Measurements from ENCODE around the gene STX10. TPM values are rescaled to one million over a fixed set of nuclear protein-coding genes. Genes with fewer than 3 reads are reported as not detected.

The STX10 gene
- total and polyA plus RNA-seq, 9 of the 15 experiments (the other 6 are each of a cell fraction or from before 2014, with no cell fraction given), result 0.51 to 66.3 (median 31.0) TPM

DNA sequence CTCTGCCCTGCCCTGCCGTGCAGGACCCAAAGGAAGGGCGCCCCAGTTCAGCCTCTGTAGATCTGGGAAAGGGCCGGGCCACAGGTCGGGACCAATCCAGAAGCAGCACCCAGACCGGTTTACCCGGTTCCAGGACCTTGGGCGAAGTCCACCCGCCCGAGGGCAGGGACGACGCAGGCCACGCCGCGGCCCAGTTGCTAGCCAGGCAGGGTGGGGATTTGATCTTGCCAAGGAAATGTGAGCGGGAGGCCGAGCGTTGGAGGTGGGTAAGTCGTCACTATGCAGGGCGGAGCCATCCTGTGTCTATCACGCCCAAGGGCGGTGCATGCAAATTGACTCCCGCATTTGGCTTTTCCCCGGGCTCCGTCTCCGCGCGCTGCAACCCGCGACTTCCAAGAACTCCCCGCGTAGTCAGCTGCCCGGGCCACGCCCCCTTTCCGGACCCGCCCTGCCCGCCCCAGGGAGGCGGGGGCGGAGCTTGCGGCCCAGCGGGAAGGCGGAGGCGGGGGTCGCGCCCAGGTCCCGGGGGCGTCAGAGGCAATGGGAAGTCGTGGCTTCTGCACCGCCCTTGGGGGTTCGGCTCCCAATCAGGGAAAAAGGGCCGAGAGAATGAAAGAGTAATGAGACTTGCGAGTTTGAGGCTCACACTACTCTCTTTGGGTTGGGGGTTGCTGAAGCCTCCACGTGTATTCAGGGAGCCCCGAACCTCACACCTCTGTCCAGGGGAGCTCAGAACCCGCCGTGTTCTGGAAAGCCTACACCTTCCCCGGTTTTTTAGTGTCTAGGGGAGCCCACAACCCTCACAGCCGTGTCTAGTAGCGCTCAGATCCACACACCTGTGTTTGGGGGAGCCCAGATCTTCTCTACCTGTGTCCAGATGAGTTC, 12.8 kb upstream of the STX10 start (continued):
- TF ChIP-seq PHTF2 (CRISPR knock-in tag; IDR thresholded peaks at IDR 0.05), result no peak
- TF ChIP-seq NCOR1 (IDR thresholded peaks at IDR 0.05), result no peak
- TF ChIP-seq ZNF212 (CRISPR knock-in tag; IDR thresholded peaks at IDR 0.05), result no peak
- TF ChIP-seq, protein P1, sequence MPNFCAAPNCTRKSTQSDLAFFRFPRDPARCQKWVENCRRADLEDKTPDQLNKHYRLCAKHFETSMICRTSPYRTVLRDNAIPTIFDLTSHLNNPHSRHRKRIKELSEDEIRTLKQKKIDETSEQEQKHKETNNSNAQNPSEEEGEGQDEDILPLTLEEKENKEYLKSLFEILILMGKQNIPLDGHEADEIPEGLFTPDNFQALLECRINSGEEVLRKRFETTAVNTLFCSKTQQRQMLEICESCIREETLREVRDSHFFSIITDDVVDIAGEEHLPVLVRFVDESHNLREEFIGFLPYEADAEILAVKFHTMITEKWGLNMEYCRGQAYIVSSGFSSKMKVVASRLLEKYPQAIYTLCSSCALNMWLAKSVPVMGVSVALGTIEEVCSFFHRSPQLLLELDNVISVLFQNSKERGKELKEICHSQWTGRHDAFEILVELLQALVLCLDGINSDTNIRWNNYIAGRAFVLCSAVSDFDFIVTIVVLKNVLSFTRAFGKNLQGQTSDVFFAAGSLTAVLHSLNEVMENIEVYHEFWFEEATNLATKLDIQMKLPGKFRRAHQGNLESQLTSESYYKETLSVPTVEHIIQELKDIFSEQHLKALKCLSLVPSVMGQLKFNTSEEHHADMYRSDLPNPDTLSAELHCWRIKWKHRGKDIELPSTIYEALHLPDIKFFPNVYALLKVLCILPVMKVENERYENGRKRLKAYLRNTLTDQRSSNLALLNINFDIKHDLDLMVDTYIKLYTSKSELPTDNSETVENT (CRISPR knock-in tag; IDR thresholded peaks at IDR 0.05), result 0 out of 2 replicates have a peak, but pooled peaks have one; percentile 58
- TF ChIP-seq ZNF143 (CRISPR knock-in tag; IDR thresholded peaks at IDR 0.05), result 0 out of 2 replicates have a peak, but pooled peaks have one; percentile 18

DNA sequence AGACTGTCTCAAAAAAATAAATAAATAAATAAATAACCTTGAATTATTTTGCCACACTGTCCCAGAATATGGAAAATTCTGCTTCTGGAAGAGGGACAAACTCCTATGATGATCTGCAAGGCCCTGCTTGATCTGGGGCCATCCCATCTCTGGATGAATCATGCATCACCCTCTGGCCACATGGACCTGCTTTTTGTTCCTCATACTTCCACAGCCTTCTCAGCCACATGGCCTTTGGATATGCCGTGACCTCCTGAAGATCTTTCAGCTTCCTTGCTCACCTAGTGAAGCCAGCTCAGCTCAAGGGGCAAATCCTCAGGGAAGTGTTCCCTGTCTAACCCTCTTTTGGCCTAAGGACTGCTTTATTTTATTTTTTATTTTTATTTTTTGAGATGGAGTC, 10.4 kb upstream of the STX10 start:
- H3K9me1 ChIP-seq (ENCODE audit: control insufficient read depth, insufficient read depth, low read length), result no peaks in the 10 kb centered on the region
- no peaks in the 10 kb centered on the region; the same call in 2 of the 3 replicates for H3K36me3 ChIP-seq (ENCODE audit: control insufficient read depth, insufficient read depth, low read length)
- no peak for ATAC-seq
- no peak overlapping the region; a peak in 1 of 4 replicates for H3K9ac ChIP-seq (ENCODE audit: insufficient read depth in 1 of 2, low read depth in 2 of 2, low read length in 2 of 2)
- no peak overlapping the region for H3K4me3 ChIP-seq
- H3K9me3 ChIP-seq (replicated peaks; ENCODE audit: control insufficient read depth, insufficient read depth, low read depth, low read length), result no peaks in the 10 kb centered on the region
- no peak overlapping the region; the same call in 2 of the 3 replicates for H3K27ac ChIP-seq (ENCODE audit: extremely low read depth, low read depth, low read length)
- FAIRE-seq, result no peak
- peaks cover 36 to 53% of the 10 kb centered on the region in 2 experiments for H3K4me1 ChIP-seq (replicated peaks in 1 of 2; ENCODE audit: control insufficient read depth in 2 of 2, insufficient read depth in 2 of 2, low read length in 2 of 2)
- no TSS peak for BruUV-seq (replicated peaks)
- no peaks in the 10 kb centered on the region for H3K27me3 ChIP-seq (ENCODE audit: control insufficient read depth in 2 of 2, insufficient read depth in 2 of 2, low read length in 2 of 2)
- no peaks in the 10 kb centered on the region for H4K20me1 ChIP-seq (replicated peaks; ENCODE audit: control insufficient read depth, insufficient read depth, low read length)
- DNase-seq (ENCODE audit: extremely low read depth in 1 of 4, low spot score in 3 of 4), result no peak
- in situ Hi-C loops (cut with MboI), result no loop called here
- POLR2A ChIA-PET, result interaction anchor here (4.9 kb wide), 1 partner anchor 8 kb away, joined by 45 read pairs; no protein-coding TSS in a partner anchor
- CTCF ChIA-PET (ENCODE audit: low intra/inter-chr PET ratio), result no interaction called here
- WGBS (ENCODE audit: insufficient coverage, low coverage, missing lambda C conversion rate), result 68% methylated on average over 1 of the region's 1 CpG
- H3K79me2 ChIP-seq (ENCODE audit: control insufficient read depth, insufficient read depth, low read length), result peaks cover 10% of the 10 kb centered on the region; the same call in 2 of the 3 replicates
- H2AFZ ChIP-seq (ENCODE audit: low read depth, low read length), result peak overlapping the region; percentile 69
- no peak overlapping the region for H3K4me2 ChIP-seq (ENCODE audit: insufficient read depth, low read length)
- intact Hi-C loops (cut with micrococcal nuclease), result no loop called here
- TF ChIP-seq MYC (IDR thresholded peaks at IDR 0.05; ENCODE audit: low read depth, low read length) (peak; percentile 76), MYC (CRISPR knock-in tag; IDR thresholded peaks at IDR 0.05; ENCODE audit: borderline replicate concordance, low read depth) (no peak), DPF2 (IDR thresholded peaks at IDR 0.05) (no peak), ZNF239 (CRISPR knock-in tag; IDR thresholded peaks at IDR 0.05) (no peak), CBFB (CRISPR knock-in tag; IDR thresholded peaks at IDR 0.05) (no peak), TSC22D4 (tag; IDR thresholded peaks at IDR 0.05) (no peak)
- TF ChIP-seq, protein P2, sequence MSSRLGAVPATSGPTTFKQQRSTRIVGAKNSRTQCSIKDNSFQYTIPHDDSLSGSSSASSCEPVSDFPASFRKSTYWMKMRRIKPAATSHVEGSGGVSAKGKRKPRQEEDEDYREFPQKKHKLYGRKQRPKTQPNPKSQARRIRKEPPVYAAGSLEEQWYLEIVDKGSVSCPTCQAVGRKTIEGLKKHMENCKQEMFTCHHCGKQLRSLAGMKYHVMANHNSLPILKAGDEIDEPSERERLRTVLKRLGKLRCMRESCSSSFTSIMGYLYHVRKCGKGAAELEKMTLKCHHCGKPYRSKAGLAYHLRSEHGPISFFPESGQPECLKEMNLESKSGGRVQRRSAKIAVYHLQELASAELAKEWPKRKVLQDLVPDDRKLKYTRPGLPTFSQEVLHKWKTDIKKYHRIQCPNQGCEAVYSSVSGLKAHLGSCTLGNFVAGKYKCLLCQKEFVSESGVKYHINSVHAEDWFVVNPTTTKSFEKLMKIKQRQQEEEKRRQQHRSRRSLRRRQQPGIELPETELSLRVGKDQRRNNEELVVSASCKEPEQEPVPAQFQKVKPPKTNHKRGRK (tag; IDR thresholded peaks at IDR 0.05), result no peak
- TF ChIP-seq, protein P3, sequence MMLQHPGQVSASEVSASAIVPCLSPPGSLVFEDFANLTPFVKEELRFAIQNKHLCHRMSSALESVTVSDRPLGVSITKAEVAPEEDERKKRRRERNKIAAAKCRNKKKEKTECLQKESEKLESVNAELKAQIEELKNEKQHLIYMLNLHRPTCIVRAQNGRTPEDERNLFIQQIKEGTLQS (IDR thresholded peaks at IDR 0.05), result 0 out of 2 replicates have a peak, but pooled peaks have one; percentile 9
- TF ChIP-seq, protein P3 (CRISPR knock-in tag; conservative IDR thresholded peaks at IDR 0.05), result no peak
- TF ChIP-seq, protein P4, sequence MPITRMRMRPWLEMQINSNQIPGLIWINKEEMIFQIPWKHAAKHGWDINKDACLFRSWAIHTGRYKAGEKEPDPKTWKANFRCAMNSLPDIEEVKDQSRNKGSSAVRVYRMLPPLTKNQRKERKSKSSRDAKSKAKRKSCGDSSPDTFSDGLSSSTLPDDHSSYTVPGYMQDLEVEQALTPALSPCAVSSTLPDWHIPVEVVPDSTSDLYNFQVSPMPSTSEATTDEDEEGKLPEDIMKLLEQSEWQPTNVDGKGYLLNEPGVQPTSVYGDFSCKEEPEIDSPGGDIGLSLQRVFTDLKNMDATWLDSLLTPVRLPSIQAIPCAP (CRISPR knock-in tag; IDR thresholded peaks at IDR 0.05; ENCODE audit: borderline replicate concordance), result no peak

Data from K562 (cell line).